GM19099 (cell line): ENCODE results near the gene C6orf120.

ENCODE experiments used
- POLR2A ChIP-seq: IDR thresholded peaks from 3 replicates; pipeline ENCODE4 v1.6.1; 2011; ENCODE audit warnings: low read depth; ENCODE audit not compliant: insufficient read length; ENCODE audit errors: extremely low read depth

The C6orf120 gene

GRCh38 chr6:169668203-169668847 lies 33.6 kb upstream of the C6orf120 start:
- TF ChIP-seq POLR2A = no peak

- no peak for TF ChIP-seq POLR2A
Observed at GRCh38 chr6:169669147-169669546, 32.8 kb upstream of the C6orf120 start.

DNA sequence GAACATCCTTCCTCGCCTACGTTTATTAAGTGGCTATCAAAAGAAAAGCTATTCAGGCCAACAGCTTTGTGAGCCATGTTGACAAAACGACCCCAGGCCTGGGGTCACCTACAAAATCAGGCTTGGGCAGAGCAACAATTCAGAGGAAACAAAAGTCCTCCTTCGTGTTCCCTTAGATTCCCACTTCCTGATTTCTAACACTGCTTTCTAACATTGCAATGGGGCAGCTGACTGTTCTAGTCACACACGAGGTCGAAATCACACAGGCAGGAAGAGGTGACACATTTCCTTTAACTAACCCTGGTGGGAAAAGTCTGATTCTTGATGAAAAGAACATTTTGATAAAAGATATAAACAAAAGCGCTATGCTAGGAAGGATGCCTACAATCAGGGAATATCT lies 32.0 kb upstream of the C6orf120 start:
- no peak for TF ChIP-seq POLR2A

DNA sequence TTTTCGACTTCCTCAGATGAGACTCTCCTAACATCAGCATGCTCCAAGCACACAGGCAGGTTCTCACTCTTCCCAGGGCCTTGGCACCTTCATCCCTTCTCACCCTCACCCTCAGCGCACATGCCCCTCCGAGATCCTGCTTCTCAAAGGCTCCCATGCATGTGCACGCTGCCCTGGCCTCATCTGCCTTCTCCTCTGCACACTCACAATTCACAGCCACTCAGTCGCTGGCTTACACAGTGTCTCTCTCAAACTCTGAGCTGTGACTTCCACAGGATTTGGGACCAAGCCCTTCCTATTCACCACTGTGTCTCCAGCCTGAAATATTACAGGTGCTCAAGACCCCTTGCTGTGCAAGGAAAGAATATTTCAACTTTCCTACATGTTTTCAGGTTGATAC lies 30.4 kb upstream of the C6orf120 start:
- TF ChIP-seq POLR2A = no peak

GRCh38 chr6:169675011-169675410 lies 26.9 kb upstream of the C6orf120 start:
- no peak for TF ChIP-seq POLR2A

DNA sequence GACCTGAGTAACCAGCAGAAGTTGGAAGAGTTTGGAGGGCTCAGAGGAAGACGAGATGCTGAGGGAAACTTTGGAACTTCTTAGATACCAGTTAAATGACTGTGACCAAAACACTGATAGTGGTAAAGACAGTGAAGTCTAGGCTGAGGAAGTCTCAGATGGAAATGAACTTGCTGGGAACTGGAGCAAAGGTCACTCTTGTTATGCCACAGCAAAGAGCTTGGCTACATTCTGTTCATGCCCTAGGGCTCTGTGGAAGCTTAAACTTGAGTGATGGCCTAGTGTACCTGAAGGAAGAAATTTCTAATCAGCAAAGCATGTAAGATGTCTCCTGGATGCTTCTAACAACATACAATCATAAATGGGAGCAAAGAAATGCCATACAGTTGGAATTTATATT lies 24.8 kb upstream of the C6orf120 start:
- no peak for TF ChIP-seq POLR2A

- no peak for TF ChIP-seq POLR2A
Observed at GRCh38 chr6:169678342-169678741, 23.6 kb upstream of the C6orf120 start.

GRCh38 chr6:169684056-169684455 lies 17.9 kb upstream of the C6orf120 start:
- TF ChIP-seq POLR2A = no peak

- no peak for TF ChIP-seq POLR2A
Observed at GRCh38 chr6:169685860-169686259, 16.1 kb upstream of the C6orf120 start.

GRCh38 chr6:169689287-169689686 lies 12.6 kb upstream of the C6orf120 start:
- no peak for TF ChIP-seq POLR2A

- TF ChIP-seq POLR2A = no peak
Observed at GRCh38 chr6:169691260-169691659, 10.7 kb upstream of the C6orf120 start.

GRCh38 chr6:169692516-169692915 lies 9.4 kb upstream of the C6orf120 start:
- TF ChIP-seq POLR2A = no peak

GRCh38 chr6:169695131-169695530 lies 6.8 kb upstream of the C6orf120 start:
- TF ChIP-seq POLR2A = no peak

- no peak for TF ChIP-seq POLR2A
Observed at GRCh38 chr6:169700296-169700695, 1.6 kb upstream of the C6orf120 start.

- no peak for TF ChIP-seq POLR2A
Observed at GRCh38 chr6:169701311-169701953, 494 bp upstream of the C6orf120 start.

- no peak for TF ChIP-seq POLR2A
Observed at GRCh38 chr6:169702840-169703246, 917 bp downstream of the C6orf120 start.

DNA sequence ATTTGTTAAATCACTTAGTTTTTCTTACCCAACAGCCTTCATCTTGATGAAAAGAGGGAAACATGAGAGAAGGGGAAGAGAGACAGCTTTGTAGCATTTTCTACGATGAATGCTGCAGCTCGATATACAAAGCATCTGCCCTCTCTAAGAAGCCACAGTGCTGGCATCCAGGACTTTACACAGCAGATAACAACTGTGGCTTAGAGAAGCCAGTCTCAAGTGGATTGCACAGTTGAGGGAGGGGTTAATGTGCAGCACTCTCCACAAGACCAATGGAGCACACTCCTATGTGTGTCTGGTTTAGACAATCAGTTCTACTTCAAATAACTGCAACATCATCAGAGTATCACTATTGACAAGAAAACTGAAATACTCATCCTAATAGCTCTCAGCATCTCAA lies 5.8 kb downstream of the C6orf120 start:
- no peak for TF ChIP-seq POLR2A
